Measurements from ENCODE around the gene TIAM2.
"Not testable (repeated sequence)": the region's sequence is repeated elsewhere in the genome, so short reads cannot be mapped to it uniquely, and the experiment has no call there.

Gene TIAM2

DNA sequence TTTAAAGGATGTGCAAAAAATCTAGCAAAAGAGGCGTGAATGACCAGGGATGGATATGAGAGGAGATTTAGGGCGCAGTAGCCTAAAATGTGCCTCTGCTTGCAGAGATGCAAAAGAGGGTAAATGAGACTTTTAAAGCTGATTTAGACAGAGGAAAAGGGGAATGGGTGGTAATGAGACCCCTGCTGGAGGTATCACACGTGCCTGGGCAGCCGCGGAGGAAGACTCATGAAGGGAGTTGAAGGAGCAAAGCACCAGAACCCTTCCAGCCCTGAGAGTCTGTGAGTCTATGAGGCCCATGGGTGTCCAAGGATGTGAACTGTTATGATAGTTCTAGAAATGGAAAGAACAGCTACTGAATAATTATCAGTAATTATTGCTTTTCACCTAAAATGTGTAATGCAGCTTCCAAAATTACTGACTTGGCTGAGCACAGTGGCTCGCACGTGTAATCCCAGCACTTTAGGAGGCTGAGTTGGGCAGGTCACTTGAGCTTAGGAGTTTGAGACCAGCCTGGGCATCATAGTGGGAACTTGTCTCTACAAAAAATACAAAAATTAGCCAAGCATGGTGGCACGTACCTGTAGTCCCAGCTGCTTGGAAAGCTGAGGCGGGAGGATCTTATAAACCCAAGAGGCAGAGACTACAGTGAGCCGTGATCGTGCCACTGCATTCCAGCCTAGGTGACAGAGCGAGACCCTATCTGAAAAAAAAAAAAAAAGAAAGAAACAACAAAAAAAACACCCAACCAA lies 38.2 kb upstream of the TIAM2 start:
- TF ChIP-seq, protein P1, sequence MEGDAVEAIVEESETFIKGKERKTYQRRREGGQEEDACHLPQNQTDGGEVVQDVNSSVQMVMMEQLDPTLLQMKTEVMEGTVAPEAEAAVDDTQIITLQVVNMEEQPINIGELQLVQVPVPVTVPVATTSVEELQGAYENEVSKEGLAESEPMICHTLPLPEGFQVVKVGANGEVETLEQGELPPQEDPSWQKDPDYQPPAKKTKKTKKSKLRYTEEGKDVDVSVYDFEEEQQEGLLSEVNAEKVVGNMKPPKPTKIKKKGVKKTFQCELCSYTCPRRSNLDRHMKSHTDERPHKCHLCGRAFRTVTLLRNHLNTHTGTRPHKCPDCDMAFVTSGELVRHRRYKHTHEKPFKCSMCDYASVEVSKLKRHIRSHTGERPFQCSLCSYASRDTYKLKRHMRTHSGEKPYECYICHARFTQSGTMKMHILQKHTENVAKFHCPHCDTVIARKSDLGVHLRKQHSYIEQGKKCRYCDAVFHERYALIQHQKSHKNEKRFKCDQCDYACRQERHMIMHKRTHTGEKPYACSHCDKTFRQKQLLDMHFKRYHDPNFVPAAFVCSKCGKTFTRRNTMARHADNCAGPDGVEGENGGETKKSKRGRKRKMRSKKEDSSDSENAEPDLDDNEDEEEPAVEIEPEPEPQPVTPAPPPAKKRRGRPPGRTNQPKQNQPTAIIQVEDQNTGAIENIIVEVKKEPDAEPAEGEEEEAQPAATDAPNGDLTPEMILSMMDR (IDR thresholded peaks at IDR 0.05; ENCODE audit: low read depth, low read length) = no peak
- H3K4me3 ChIP-seq (ENCODE audit: low read depth, low read length) = no peak overlapping the region
- no peaks in the 10 kb centered on the region for H3K36me3 ChIP-seq
- no peaks in the 10 kb centered on the region for H3K27me3 ChIP-seq (ENCODE audit: insufficient read depth, low read depth, severe bottlenecking)
- no peak overlapping the region for H3K27ac ChIP-seq
- H3K9me3 ChIP-seq (ENCODE audit: severe bottlenecking) = no peaks in the 10 kb centered on the region
- DNase-seq = no peak

DNA sequence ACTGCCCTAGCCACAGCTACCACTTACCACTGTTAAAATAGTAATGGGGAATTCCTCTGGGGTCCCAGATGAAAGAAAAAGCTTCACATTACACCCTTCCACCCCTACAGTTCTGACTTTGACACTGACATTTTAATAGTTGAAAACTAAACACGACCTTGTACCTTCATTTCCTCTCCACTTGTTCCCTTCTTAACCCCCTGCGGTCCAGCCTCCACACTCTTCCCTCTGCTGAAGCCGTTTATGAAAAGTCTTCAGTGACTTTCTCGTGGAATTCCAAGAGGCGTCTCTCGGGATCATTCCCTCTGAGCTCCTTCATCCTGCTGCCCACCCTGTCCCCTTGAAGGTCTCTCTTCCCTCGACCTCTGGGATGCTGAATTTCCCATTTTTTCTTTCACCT lies 36.6 kb upstream of the TIAM2 start:
- TF ChIP-seq, protein P1 (IDR thresholded peaks at IDR 0.05; ENCODE audit: low read depth, low read length) = no peak
- Histone ChIP-seq H3K27me3 (ENCODE audit: insufficient read depth, low read depth, severe bottlenecking) (no peaks in the 10 kb centered on the region), H3K36me3 (no peaks in the 10 kb centered on the region), H3K4me3 (ENCODE audit: low read depth, low read length) (no peak overlapping the region), H3K9me3 (ENCODE audit: severe bottlenecking) (no peaks in the 10 kb centered on the region), H3K27ac (no peak overlapping the region)
- no peak for DNase-seq

- Histone ChIP-seq H3K27ac (no peak overlapping the region), H3K36me3 (no peaks in the 10 kb centered on the region), H3K9me3 (ENCODE audit: severe bottlenecking) (no peaks in the 10 kb centered on the region), H3K4me3 (ENCODE audit: low read depth, low read length) (no peak overlapping the region), H3K27me3 (ENCODE audit: insufficient read depth, low read depth, severe bottlenecking) (no peaks in the 10 kb centered on the region)
- TF ChIP-seq, protein P1 (IDR thresholded peaks at IDR 0.05; ENCODE audit: low read depth, low read length) = no peak
- no peak for DNase-seq
Measured at GRCh38 chr6:154960299-154960843, 34.7 kb upstream of the TIAM2 start.

- no peak for DNase-seq
- H3K27me3 ChIP-seq (ENCODE audit: insufficient read depth, low read depth, severe bottlenecking) = no peaks in the 10 kb centered on the region
- H3K27ac ChIP-seq = no peak overlapping the region
- H3K9me3 ChIP-seq (ENCODE audit: severe bottlenecking) = no peaks in the 10 kb centered on the region
- TF ChIP-seq, protein P1 (IDR thresholded peaks at IDR 0.05; ENCODE audit: low read depth, low read length) = no peak
- no peaks in the 10 kb centered on the region for H3K36me3 ChIP-seq
- no peak overlapping the region for H3K4me3 ChIP-seq (ENCODE audit: low read depth, low read length)
Measured at GRCh38 chr6:154960854-154961530, 34.1 kb upstream of the TIAM2 start.

DNA sequence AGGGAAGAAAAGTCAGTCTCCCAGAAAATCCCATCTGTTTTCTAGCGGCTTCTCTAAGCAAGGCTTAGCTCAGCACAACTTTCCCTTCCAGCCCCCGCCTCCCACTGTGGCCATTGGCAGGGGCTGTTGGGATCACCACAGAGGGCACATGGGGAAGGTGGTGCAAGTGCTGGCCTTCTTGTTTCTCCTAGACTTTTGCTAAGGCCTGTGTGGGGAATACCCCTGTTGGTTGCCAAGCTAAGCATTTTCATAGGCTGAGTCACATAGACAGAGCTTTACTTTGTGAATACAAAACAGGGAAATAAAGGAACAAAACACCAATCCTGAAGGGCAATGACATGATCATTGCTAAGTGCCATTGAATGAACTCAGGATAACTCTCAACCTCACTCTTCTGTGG lies 32.4 kb upstream of the TIAM2 start:
- no peak for DNase-seq
- Histone ChIP-seq H3K27ac (no peak overlapping the region), H3K9me3 (ENCODE audit: severe bottlenecking) (peaks cover 3% of the 10 kb centered on the region), H3K27me3 (ENCODE audit: insufficient read depth, low read depth, severe bottlenecking) (no peaks in the 10 kb centered on the region), H3K36me3 (no peaks in the 10 kb centered on the region), H3K4me3 (ENCODE audit: low read depth, low read length) (no peak overlapping the region)
- TF ChIP-seq, protein P1 (IDR thresholded peaks at IDR 0.05; ENCODE audit: low read depth, low read length) = no peak

GRCh38 chr6:154966065-154966770 lies 28.9 kb upstream of the TIAM2 start:
- not testable (repeated sequence) for H3K27me3 ChIP-seq (ENCODE audit: insufficient read depth, low read depth, severe bottlenecking); DNase-seq; H3K4me3 ChIP-seq (ENCODE audit: low read depth, low read length); H3K9me3 ChIP-seq (ENCODE audit: severe bottlenecking); H3K27ac ChIP-seq; H3K36me3 ChIP-seq

All from WERI-Rb-1 (cell line).